ENCODE results near the gene COL26A1. TPM values are rescaled to one million over a fixed set of nuclear protein-coding genes. Genes with fewer than 3 reads are reported as not detected.
A peak's percentile ranks its signal among the peaks of the same experiment; 100 is the strongest.
"Not testable (repeated sequence)": the region's sequence is repeated elsewhere in the genome, so short reads cannot be mapped to it uniquely, and the experiment has no call there.

COL26A1 gene
- total RNA-seq, 1 donor from 2014 or later, result not detected

GRCh38 chr7:101589976-101590662 lies 227.4 kb downstream of the COL26A1 start:
- no peak for DNase-seq (ENCODE audit: extremely low read depth, low read depth, low spot score)

GRCh38 chr7:101590663-101591435 lies 228.2 kb downstream of the COL26A1 start:
- no peak for DNase-seq (ENCODE audit: extremely low read depth, low read depth, low spot score)

- DNase-seq (ENCODE audit: extremely low read depth, low read depth, low spot score), result no peak
Observed at GRCh38 chr7:101591504-101591903, 228.8 kb downstream of the COL26A1 start.

- DNase-seq (ENCODE audit: extremely low read depth, low read depth, low spot score), result no peak
Observed at GRCh38 chr7:101593556-101593955, 230.9 kb downstream of the COL26A1 start.

GRCh38 chr7:101594790-101595189 lies 232.1 kb downstream of the COL26A1 start:
- no peak for DNase-seq (ENCODE audit: extremely low read depth, low read depth, low spot score)

- DNase-seq (ENCODE audit: extremely low read depth, low read depth, low spot score), result no peak
Observed at GRCh38 chr7:101595246-101595645, 232.6 kb downstream of the COL26A1 start.

GRCh38 chr7:101595766-101596537 lies 233.3 kb downstream of the COL26A1 start:
- no peak for DNase-seq (ENCODE audit: extremely low read depth, low read depth, low spot score)

GRCh38 chr7:101596898-101597297 lies 234.2 kb downstream of the COL26A1 start:
- DNase-seq (ENCODE audit: extremely low read depth, low read depth, low spot score), result no peak

- DNase-seq (ENCODE audit: extremely low read depth, low read depth, low spot score), result no peak
Observed at GRCh38 chr7:101597941-101598340, 235.3 kb downstream of the COL26A1 start.

GRCh38 chr7:101598422-101598985 lies 235.8 kb downstream of the COL26A1 start:
- DNase-seq (ENCODE audit: extremely low read depth, low read depth, low spot score), result no peak

- no peak for DNase-seq (ENCODE audit: extremely low read depth, low read depth, low spot score)
Observed at GRCh38 chr7:101598986-101599771, 236.5 kb downstream of the COL26A1 start.

- DNase-seq (ENCODE audit: extremely low read depth, low read depth, low spot score), result no peak
Observed at GRCh38 chr7:101599787-101600186, 237.1 kb downstream of the COL26A1 start.

GRCh38 chr7:101602082-101602481 lies 239.4 kb downstream of the COL26A1 start:
- DNase-seq (ENCODE audit: extremely low read depth, low read depth, low spot score), result no peak

GRCh38 chr7:101602484-101603241 lies 240.0 kb downstream of the COL26A1 start:
- peak; percentile 23 for DNase-seq (ENCODE audit: extremely low read depth, low read depth, low spot score)

- DNase-seq (ENCODE audit: extremely low read depth, low read depth, low spot score), result no peak
Observed at GRCh38 chr7:101604331-101604933, 241.8 kb downstream of the COL26A1 start.

- not testable (repeated sequence) for DNase-seq (ENCODE audit: extremely low read depth, low read depth, low spot score)
Observed at GRCh38 chr7:101604934-101605332, 242.3 kb downstream of the COL26A1 start.

- no peak for DNase-seq (ENCODE audit: extremely low read depth, low read depth, low spot score)
Observed at GRCh38 chr7:101605611-101606497, 243.2 kb downstream of the COL26A1 start.

- no peak for DNase-seq (ENCODE audit: extremely low read depth, low read depth, low spot score)
Observed at GRCh38 chr7:101606498-101606923, 243.8 kb downstream of the COL26A1 start.

All from glomerular endothelial cell (primary cell).